ENCODE measurements around the gene ERP29. TPM values are rescaled to one million over a fixed set of nuclear protein-coding genes. Genes with fewer than 3 reads are reported as not detected.

ERP29 gene
- total RNA-seq, 1 donor: 55.3 TPM

DNA sequence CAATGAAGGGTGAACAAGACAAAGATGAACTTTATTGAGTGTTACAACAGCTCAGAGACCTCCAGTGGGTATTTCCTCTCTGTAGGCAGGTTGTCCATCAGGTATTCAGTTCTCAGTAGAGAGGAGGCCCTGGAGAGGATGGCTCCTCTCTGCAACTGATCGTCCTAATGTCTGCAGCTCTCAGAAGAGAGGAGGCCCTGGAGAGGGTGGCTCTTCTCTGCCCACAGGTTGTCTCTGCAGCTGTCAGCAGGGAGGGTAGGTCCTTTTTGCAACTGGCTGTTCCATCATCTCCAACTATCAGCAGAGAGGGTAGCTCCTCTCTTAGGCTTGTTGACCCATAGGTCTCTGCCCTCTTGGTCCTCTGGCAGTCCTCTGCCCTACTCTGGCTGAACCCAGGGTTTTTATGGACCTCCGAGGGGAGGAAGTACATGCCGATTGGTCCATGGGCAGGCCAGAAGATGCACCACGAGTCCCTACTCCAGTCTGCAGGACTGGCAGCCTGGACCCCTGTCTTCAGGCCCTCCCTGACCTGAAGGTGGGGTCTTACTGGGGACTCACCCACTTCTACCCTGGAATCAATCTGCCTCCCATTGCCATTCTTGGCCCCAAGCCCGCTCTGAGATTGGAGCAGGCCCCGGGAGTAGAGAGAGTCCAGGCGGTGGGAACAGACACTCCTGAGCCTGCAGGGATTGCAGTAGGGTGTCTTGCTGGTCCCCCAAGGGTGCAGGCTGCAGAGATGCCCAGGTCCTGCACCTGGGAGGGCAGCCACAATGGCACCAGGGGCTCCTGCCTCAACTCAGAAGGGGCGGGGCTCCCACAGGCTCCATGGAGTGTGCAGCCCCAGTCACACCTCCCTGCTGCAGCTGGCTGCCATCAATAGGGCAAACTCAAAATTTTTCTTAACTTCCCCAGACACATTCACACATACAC lies 2.5 kb upstream of the ERP29 start:
- H3K4me3 ChIP-seq (ENCODE audit: low read depth, low read length): no peak overlapping the region
- no peak for DNase-seq (ENCODE audit: low read depth)
- no peak for TF ChIP-seq CTCF (IDR thresholded peaks at IDR 0.05; ENCODE audit: insufficient read depth, low read depth, low read length)

DNA sequence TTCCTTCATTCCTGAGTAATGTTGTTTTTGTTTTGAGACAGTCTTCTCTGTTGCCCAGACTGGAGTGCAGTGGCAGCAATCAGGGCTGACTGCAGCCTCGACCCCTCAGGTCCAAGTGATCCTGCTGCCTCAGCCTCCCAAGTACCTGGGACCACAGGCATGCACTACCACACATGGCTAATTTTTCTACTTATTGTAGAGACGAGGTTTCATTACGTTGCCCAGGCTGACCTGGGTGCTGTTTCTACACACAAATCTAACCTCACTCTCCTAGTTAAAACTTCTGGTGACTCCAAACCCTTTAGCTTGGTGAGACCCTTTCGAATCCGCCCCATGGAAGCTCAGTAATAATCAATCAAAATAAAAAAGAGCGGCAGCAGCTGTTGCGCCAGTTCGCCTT lies 1.5 kb upstream of the ERP29 start:
- no peak for DNase-seq (ENCODE audit: low read depth)
- H3K4me3 ChIP-seq (ENCODE audit: low read depth, low read length): no peak overlapping the region
- no peak for TF ChIP-seq CTCF (IDR thresholded peaks at IDR 0.05; ENCODE audit: insufficient read depth, low read depth, low read length)

GRCh38 chr12:112013601-112014402 lies 576 bp downstream of the ERP29 start:
- no peak for TF ChIP-seq CTCF (IDR thresholded peaks at IDR 0.05; ENCODE audit: insufficient read depth, low read depth, low read length)
- DNase-seq (ENCODE audit: low read depth): peak; percentile 85
- peak overlapping the region; percentile 96 for H3K4me3 ChIP-seq (ENCODE audit: low read depth, low read length)

GRCh38 chr12:112015938-112016337 lies 2.7 kb downstream of the ERP29 start:
- TF ChIP-seq CTCF (IDR thresholded peaks at IDR 0.05; ENCODE audit: insufficient read depth, low read depth, low read length): no peak
- no peak overlapping the region for H3K4me3 ChIP-seq (ENCODE audit: low read depth, low read length)
- no peak for DNase-seq (ENCODE audit: low read depth)

DNA sequence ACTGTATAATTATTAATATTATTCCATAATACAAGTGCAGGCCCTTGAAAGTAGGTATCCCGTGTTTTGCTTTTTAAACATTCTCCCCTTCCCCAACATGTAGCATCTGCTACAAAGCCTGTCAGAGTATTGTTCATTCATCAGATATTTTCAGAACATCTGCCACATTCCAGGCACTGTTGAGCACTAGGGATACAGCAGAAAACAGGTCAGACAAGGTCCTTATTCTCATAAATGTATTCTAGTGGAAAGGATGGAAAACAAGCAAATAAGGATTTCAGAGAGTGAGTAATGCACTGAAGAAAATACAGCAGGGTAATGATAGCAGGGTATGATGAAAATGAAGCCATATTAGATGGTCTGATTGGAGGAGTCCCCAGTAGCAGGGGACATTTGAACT lies 3.8 kb downstream of the ERP29 start:
- no peak for TF ChIP-seq CTCF (IDR thresholded peaks at IDR 0.05; ENCODE audit: insufficient read depth, low read depth, low read length)
- no peak for DNase-seq (ENCODE audit: low read depth)

DNA sequence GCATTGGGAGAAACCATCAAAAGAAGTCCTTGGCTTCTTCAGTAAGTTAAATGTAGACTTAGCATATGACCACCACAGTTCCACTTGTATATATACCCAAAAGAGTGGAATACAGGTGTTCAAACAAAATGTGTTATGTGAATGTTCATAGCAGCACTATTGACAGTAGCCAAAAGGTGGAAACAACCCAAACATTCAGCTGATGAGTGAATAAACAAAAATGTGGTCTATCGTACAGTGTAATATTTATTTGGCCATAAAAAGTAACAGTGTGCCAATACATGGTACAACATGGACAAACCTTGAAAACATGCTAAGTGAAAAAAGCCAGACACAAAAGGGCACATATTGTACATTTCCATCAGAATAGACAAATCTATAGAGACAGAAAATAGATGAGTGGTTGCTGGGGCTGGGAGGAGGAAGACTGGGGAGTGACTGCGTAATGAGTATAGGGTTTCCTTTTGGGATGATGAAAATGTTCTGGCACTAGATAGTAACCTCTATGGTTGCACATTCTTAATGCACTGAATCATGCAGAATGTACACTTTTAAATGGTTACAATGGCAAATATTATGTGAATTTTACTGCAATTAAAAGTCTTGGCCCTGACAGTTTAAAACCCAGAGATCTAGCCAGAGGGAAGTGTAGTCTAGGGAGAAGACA lies 5.5 kb downstream of the ERP29 start:
- no peak overlapping the region for H3K4me3 ChIP-seq (ENCODE audit: low read depth, low read length)
- no peak for TF ChIP-seq CTCF (IDR thresholded peaks at IDR 0.05; ENCODE audit: insufficient read depth, low read depth, low read length)

More for the DNA sequence above, 3.8 kb downstream of the ERP29 start:
- H3K4me3 ChIP-seq (ENCODE audit: low read depth, low read length): no peak overlapping the region

More for the DNA sequence above, 5.5 kb downstream of the ERP29 start:
- DNase-seq (ENCODE audit: low read depth): peak; percentile 81
